Middle frontal gyrus (tissue), 1 donor: ENCODE results near the gene ZNF322.
"Not testable (repeated sequence)": the region's sequence is repeated elsewhere in the genome, so short reads cannot be mapped to it uniquely, and the experiment has no call there.

Source experiments
- DNase-seq: peaks from one replicate; pipeline ENCODE4 v3.0.0-alpha.2; 2015; ENCODE audit warnings: low spot score; ENCODE audit errors: extremely low spot score

ZNF322 gene

GRCh38 chr6:26659042-26659999, at the start of gene ZNF322:
Gene ZNF322, minus strand, starts transcription at chr6:26659746. Its CDS starts 21,193 bp downstream, at chr6:26638553.
- DNase-seq = peak; percentile 94

DNA sequence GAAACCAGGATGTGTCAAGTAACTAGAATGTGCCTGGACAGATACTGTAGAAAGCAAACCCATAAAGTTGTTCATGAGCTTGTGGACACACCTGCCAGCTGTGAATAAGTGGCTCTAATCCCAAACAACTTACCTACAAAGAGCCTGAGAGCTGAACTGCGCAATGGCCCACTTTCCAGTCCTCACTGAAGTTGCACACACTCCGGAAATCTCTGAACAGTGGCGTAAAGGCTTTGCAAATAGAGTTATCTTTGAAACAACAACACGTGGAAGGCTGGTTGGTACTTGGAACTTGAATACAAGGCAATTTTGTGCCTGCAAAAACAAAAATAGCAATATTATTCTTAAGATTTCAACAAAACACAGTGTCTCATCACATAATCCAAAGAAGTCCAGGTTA, 46.2 kb upstream of the ZNF322 start:
- not testable (repeated sequence) for DNase-seq

GRCh38 chr6:26705352-26705751, 45.8 kb upstream of the ZNF322 start:
- DNase-seq = not testable (repeated sequence)

DNA sequence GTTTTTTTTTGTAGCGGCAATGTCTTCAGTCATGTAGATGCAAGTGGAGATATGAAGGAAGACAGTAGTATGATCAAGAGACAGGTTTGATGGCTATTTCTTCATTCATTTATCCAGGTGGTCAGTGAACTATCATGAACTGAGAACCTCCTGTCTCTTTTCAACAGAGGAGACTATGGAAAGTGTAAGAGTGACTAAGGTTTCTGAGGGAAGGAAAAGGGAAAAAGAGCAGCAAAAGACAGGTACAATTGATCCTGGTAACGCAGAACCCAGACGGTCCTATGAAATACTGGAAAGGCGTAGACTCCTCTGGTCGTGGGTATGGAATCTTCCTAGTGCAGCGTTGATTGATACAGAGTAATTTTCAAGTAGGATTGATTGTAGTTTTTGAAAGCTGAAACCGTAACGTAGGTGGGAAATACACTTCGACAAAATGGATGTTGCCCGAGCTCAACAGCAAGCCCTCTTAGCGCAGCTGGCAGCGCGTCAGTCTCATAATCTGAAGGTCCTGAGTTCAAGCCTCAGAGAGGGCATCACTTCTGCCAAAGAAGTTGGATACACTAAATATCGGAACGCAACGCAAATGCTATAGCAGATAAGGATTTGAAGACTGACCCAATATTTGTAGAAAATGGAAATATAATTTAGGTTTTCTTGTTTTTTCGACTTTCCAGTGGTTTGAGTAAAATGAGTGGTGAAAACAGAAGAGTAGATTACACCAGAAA, 41.6 kb upstream of the ZNF322 start:
- DNase-seq = not testable (repeated sequence)

DNA sequence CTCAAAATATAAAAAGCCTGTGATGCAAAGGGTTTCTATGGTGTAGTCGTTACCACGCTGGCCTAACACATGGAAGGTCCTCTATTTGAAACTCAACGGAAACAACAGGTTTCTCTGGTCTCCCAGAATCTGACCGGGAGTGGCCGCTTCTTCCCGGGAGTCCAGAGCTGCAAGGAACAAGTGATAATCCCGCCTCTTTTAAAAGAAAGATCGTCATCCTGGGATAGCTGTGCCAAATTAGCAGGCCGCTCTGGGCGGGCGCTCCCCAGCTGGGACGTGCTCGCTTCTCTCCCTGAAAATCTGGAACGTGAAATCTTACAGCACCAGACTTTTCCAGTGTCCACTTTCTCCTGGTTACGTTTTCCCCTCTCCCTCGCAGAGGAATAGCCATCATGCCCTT, 38.0 kb upstream of the ZNF322 start:
- not testable (repeated sequence) for DNase-seq

DNA sequence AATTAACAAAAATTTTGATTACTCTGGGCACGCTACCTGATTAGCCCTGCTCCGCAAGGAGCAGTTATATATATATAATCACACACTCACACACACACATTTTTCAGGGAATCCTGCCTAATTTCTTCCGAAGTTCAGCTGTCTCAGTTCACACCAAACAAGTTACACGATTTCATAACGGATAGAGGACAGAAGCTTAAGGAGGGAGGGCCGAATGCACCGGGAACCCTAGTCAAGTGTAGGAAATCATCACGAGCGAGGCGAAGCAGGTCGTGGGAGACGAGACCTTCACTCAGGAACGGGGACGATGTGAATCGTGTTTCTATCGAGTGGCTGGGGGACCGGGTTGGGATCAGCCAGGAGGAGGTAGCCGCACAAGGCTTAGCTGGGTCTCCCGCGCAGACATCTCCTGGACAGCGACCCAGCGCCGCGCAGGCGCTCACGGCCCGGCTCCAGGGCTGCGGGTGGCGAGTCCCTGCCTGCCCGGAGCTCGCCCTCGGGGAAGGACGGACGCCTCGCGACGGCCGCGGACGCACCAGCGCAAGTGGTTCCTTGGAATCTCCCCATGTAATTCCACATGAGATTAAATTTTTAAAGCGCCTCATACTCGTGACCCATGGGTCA, 29.9 kb upstream of the ZNF322 start:
- DNase-seq = not testable (repeated sequence)

DNA sequence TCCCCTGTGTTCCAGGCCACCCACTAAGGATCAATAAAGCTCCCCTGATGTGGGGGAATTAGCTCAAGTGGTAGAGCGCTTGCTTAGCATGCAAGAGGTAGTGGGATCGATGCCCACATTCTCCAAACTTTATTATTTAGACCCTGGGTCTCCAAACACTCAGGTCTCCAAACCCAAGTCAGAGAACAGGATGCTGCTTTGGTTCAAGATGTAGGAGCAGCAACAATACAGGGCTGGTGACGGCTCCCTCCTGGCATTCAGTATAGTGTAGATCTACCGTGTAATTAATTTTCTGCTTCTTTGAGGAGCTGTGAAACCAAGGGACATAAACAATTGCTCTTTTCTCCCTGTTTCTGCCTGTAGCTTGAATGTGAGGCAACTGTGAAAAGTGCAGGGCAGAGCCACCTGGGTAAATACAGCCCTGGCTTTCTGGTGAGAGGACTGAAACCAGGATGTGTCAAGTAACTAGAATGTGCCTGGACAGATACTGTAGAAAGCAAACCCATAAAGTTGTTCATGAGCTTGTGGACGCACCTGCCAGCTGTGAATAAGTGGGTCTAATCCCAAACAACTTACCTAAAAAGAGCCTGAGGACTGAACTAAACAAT, 23.0 kb upstream of the ZNF322 start:
- not testable (repeated sequence) for DNase-seq

DNA sequence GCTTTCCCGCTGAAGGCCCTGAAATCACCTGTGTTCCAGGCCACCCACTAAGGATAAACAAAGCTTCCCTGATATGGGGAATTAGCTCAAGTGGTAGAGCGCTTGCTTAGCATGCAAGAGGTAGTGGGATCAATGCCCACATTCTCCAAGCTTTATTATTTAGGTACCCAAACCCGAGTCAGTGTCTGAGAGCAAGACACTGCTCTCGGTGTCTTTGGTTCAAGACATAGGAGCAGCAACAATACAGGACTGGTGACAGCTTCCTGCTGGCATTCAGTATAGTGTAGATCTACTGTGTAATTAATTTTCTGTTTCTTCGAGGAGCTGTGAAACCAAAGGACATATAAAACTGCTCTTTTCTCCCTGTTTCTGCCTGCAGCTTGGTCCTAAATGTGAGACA, 13.7 kb upstream of the ZNF322 start:
- not testable (repeated sequence) for DNase-seq

DNA sequence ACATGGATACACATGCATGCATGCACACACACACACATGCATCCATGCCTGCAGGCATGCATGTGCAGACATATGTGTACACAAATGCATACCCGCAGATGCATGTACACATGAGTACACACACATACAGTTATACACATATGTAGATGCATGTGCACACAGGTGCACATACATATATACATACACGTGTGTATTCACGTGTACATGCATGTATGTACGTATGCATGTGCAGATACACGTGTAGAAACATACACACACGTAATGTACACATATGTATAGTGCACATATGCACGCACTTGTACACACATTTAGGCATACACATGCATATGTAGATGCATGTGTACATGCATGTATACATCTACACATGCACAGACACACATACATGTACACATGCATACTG, 11.0 kb upstream of the ZNF322 start:
- not testable (repeated sequence) for DNase-seq

GRCh38 chr6:26670003-26670402, 10.5 kb upstream of the ZNF322 start:
- DNase-seq = not testable (repeated sequence)

GRCh38 chr6:26660000-26660361, 435 bp upstream of the ZNF322 start:
- DNase-seq = peak; percentile 7

GRCh38 chr6:26657256-26657655, 2.3 kb downstream of the ZNF322 start:
- DNase-seq = no peak

GRCh38 chr6:26653007-26653406, 6.5 kb downstream of the ZNF322 start:
- DNase-seq = no peak

DNA sequence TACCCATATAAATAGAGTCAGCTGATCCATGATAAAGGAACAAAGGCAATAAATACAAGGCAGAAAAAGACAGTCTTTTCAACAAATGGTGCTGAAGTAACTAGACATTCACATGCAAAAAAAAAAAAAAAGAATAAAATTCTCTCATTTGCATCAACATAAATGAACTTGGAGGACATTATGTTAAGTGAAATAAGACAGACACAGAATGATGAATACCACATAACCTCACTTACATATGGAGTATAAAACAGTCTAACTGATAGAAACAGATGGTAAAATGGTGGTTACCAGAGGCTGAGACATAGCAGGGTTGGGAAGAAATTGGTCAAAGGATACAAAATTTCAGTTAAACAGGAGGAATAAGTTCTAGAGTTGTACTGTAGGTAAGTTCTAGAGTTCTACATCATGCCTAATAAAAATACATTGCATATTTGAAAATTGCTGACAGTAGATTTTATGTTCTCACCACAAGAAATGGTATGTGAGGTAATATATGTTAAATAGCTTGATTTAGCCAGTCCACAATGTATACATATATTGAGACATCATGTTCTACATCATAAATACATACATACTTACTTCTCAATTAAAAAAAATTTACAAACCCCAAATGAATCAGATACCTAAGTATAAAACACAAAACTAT, 8.3 kb downstream of the ZNF322 start:
- no peak for DNase-seq

- DNase-seq = no peak
Observed at GRCh38 chr6:26646074-26646473, 13.5 kb downstream of the ZNF322 start.

DNA sequence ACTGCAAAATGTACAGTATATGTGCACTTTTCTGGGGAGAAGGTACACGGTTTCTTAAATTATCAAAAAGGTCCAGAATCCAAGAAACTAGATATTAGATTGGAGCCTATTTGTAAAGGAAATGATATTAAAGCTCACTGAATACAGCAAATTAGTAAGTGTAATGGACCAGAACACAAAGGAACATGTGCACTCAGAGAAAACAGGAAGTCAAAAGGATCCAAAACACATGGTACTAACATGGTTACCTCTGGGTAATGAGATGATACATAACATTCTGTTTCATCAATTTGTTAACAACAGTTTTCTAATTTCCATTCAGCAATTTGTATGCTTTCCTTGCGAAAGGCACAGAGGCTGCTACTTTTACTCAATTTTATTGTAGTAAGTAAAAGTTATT, 18.7 kb downstream of the ZNF322 start:
- no peak for DNase-seq

- DNase-seq = no peak
Observed at GRCh38 chr6:26629359-26629758, 30.2 kb downstream of the ZNF322 start.

DNA sequence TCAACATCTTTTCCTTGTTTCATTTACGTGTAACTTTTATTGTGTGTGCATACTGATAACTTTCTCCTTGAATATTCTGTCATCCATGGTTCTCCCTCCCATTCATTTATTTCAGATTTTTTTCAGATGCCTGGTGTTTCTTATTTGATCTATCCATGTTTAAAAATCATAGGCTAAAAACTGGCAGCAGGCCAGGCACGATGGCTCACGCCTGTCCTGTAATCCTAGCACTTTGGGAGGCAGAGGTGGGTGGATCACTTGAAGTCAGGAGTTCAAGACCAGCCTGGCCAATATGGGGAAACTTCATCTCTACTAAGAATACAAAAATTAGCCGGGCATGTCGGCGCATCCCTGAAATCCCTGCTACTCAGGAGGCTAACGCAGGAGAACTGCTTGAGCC, 31.7 kb downstream of the ZNF322 start:
- DNase-seq = no peak

DNA sequence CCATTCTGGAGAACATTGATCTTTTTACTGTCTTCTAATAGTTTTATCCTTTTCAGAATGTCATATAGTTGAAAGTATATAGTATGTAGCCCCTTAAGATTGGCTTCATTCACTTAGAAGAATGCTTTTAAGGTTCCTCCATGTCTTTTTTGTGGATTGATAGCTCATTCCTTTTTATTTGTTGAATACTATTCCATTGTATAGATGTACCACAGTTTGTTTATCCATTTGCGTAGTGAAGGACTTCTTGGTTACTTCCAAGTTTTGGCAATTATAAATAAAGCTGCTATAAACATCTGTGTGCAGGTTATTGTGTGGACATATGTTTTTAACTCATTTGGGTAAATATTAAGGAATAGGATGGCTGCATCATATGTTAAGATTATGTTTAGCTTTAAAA, 35.0 kb downstream of the ZNF322 start:
- DNase-seq = no peak

- DNase-seq = no peak
Observed at GRCh38 chr6:26623339-26623859, 36.1 kb downstream of the ZNF322 start.
